SK-N-MC (cell line): ENCODE measurements around the gene NSMCE1.

Experiments used
- EZH2 ChIP-seq: fragments of 200-600 bp; sonication (generic); IDR thresholded peaks from one replicate; pipeline ENCODE4 v1.6.1; 2017; ENCODE audit warnings: antibody characterized with exemption
- FOXP2 ChIP-seq: optimal IDR thresholded peaks from 2 replicates; pipeline ENCODE3; 2011; ENCODE audit warnings: mild to moderate bottlenecking, moderate library complexity; ENCODE audit not compliant: insufficient read depth; ENCODE audit errors: extremely low read length, control extremely low read depth
- POLR2AphosphoS5 ChIP-seq: IDR thresholded peaks from 2 replicates; pipeline ENCODE4 v1.6.1; 2012; ENCODE audit warnings: mild to moderate bottlenecking, low read depth, low read length, borderline replicate concordance

DNA sequence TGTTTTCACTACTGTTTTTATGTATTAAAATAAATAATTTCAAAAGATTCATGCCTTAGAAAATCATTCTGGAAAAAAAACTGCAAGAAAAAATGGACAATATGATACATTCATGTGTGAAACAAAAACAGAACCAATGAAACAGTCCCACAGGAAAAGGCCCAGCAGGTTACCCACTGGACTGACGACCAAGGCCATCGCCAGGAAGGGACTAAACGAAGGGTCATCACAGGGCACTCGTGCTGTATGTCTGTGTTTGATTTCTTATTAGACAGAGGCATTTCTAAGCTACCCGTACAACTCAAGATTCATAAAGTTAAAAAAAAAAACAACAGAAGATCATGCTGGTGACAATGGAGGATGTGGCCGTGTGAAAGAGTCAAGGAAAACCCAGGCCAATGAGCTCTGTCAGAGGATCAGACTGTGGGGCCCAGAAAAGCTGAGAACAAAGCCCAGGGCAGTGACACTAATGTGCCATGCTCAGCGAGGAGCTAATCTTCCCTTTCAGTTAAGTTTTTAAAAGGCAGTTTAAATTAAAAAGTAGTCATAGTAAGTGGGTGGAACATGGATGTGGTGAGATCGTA is 31.8 kb downstream of the NSMCE1 start:
- no peak for TF ChIP-seq POLR2AphosphoS5
- no peak for TF ChIP-seq EZH2
- no peak for TF ChIP-seq FOXP2
